ENCODE results near the gene TMEM74B.

Gene TMEM74B

GRCh38 chr20:1191299-1191698 is 6.5 kb upstream of the TMEM74B start:
- Mint-ChIP-seq H3K27me3 (peaks cover 14% of the 10 kb centered on the region), H3K4me3 (no peak overlapping the region), H3K27ac (no peak overlapping the region), H3K4me1 (no peaks in the 10 kb centered on the region), H3K9me3 (peaks cover 0 to 1% of the 10 kb centered on the region in 2 donors)
- DNase-seq (no peak), ATAC-seq (no peak)

GRCh38 chr20:1190847-1191246 is 6.1 kb upstream of the TMEM74B start:
- H3K27ac Mint-ChIP-seq, result no peak overlapping the region
- peaks cover 4% of the 10 kb centered on the region for H3K4me1 Mint-ChIP-seq
- peaks cover 18% of the 10 kb centered on the region for H3K27me3 Mint-ChIP-seq
- no peaks in the 10 kb centered on the region for H3K9me3 Mint-ChIP-seq
- no peak overlapping the region for H3K4me3 Mint-ChIP-seq
- ATAC-seq (no peak), DNase-seq (no peak)

- Mint-ChIP-seq H3K4me1 (peaks cover 6% of the 10 kb centered on the region), H3K4me3 (no peak overlapping the region), H3K27me3 (peaks cover 20% of the 10 kb centered on the region), H3K9me3 (no peaks in the 10 kb centered on the region), H3K27ac (no peak overlapping the region)
- no peak for DNase-seq
- ATAC-seq, result no peak
Observed at GRCh38 chr20:1189827-1190226, 5.0 kb upstream of the TMEM74B start.

GRCh38 chr20:1188347-1188746 is 3.6 kb upstream of the TMEM74B start:
- no peaks in the 10 kb centered on the region for H3K9me3 Mint-ChIP-seq
- no peak overlapping the region for H3K27ac Mint-ChIP-seq
- DNase-seq (no peak), ATAC-seq (no peak)
- peaks cover 14% of the 10 kb centered on the region for H3K4me1 Mint-ChIP-seq
- H3K4me3 Mint-ChIP-seq, result no peak overlapping the region
- H3K27me3 Mint-ChIP-seq, result peaks cover 35% of the 10 kb centered on the region

- peaks cover 14% of the 10 kb centered on the region for H3K4me1 Mint-ChIP-seq
- ATAC-seq, result no peak
- H3K4me3 Mint-ChIP-seq, result no peak overlapping the region
- no peaks in the 10 kb centered on the region for H3K9me3 Mint-ChIP-seq
- DNase-seq, result no peak
- H3K27ac Mint-ChIP-seq, result no peak overlapping the region
- peaks cover 41% of the 10 kb centered on the region for H3K27me3 Mint-ChIP-seq
Observed at GRCh38 chr20:1187605-1188171, 2.9 kb upstream of the TMEM74B start.

- no peak for ATAC-seq
- H3K4me3 Mint-ChIP-seq, result no peak overlapping the region
- H3K27me3 Mint-ChIP-seq, result peaks cover 50% of the 10 kb centered on the region
Observed at GRCh38 chr20:1186367-1186991, 1.7 kb upstream of the TMEM74B start.

GRCh38 chr20:1185790-1186334 is 1.1 kb upstream of the TMEM74B start:
- no peaks in the 10 kb centered on the region for H3K9me3 Mint-ChIP-seq
- peaks cover 14% of the 10 kb centered on the region for H3K4me1 Mint-ChIP-seq
- H3K4me3 Mint-ChIP-seq, result peak overlapping the region; percentile 69 to 73
- peak; percentile 76 for ATAC-seq
- peaks cover 50% of the 10 kb centered on the region for H3K27me3 Mint-ChIP-seq
- H3K27ac Mint-ChIP-seq, result peak overlapping the region in 1 of 2 donors; percentile 35
- peak; percentile 61 to 67 for DNase-seq

More at GRCh38 chr20:1186367-1186991, 1.7 kb upstream of the TMEM74B start:
- Mint-ChIP-seq H3K9me3 (no peaks in the 10 kb centered on the region), H3K27ac (no peak overlapping the region), H3K4me1 (peaks cover 14% of the 10 kb centered on the region)
- no peak for DNase-seq

GRCh38 chr20:1185316-1185741 is 548 bp upstream of the TMEM74B start:
- DNase-seq, result no peak
- Mint-ChIP-seq H3K27ac (no peak overlapping the region), H3K9me3 (no peaks in the 10 kb centered on the region), H3K4me3 (peak overlapping the region in 1 of 2 donors; percentile 43), H3K4me1 (peaks cover 14% of the 10 kb centered on the region), H3K27me3 (peaks cover 47% of the 10 kb centered on the region)
- peak; percentile 58 for ATAC-seq

GRCh38 chr20:1184260-1184637 is 532 bp downstream of the TMEM74B start:
- DNase-seq, result no peak

GRCh38 chr20:1183153-1183552 is 1.6 kb downstream of the TMEM74B start:
- H3K27me3 Mint-ChIP-seq, result peaks cover 38% of the 10 kb centered on the region

More at GRCh38 chr20:1184260-1184637, 532 bp downstream of the TMEM74B start:
- no peak for ATAC-seq
- Mint-ChIP-seq H3K27ac (no peak overlapping the region), H3K27me3 (peaks cover 38% of the 10 kb centered on the region), H3K4me1 (peaks cover 14% of the 10 kb centered on the region), H3K9me3 (no peaks in the 10 kb centered on the region), H3K4me3 (peak overlapping the region; percentile 34 to 61)

GRCh38 chr20:1182106-1182505 is 2.7 kb downstream of the TMEM74B start:
- ATAC-seq (no peak), DNase-seq (no peak)
- Mint-ChIP-seq H3K4me1 (peaks cover 14% of the 10 kb centered on the region), H3K27ac (no peak overlapping the region), H3K4me3 (no peak overlapping the region), H3K27me3 (peaks cover 38% of the 10 kb centered on the region), H3K9me3 (no peaks in the 10 kb centered on the region)

More at GRCh38 chr20:1183153-1183552, 1.6 kb downstream of the TMEM74B start:
- Mint-ChIP-seq H3K27ac (no peak overlapping the region), H3K4me1 (peaks cover 14% of the 10 kb centered on the region), H3K9me3 (no peaks in the 10 kb centered on the region), H3K4me3 (no peak overlapping the region)
- no peak for DNase-seq
- no peak for ATAC-seq

GRCh38 chr20:1180949-1181348 is 3.8 kb downstream of the TMEM74B start:
- ATAC-seq, result no peak
- Mint-ChIP-seq H3K4me1 (peaks cover 11% of the 10 kb centered on the region), H3K27me3 (peaks cover 33% of the 10 kb centered on the region), H3K27ac (no peak overlapping the region), H3K9me3 (no peaks in the 10 kb centered on the region), H3K4me3 (no peak overlapping the region)
- no peak for DNase-seq

- no peak for DNase-seq
- Mint-ChIP-seq H3K4me1 (no peaks in the 10 kb centered on the region), H3K27ac (no peak overlapping the region), H3K9me3 (no peaks in the 10 kb centered on the region), H3K4me3 (no peak overlapping the region), H3K27me3 (peaks cover 18% of the 10 kb centered on the region)
- ATAC-seq, result no peak
Observed at GRCh38 chr20:1178623-1179022, 6.2 kb downstream of the TMEM74B start.

GRCh38 chr20:1178103-1178502 is 6.7 kb downstream of the TMEM74B start:
- Mint-ChIP-seq H3K4me1 (no peaks in the 10 kb centered on the region), H3K4me3 (no peak overlapping the region), H3K9me3 (no peaks in the 10 kb centered on the region), H3K27ac (no peak overlapping the region), H3K27me3 (peaks cover 13% of the 10 kb centered on the region)
- no peak for ATAC-seq
- no peak for DNase-seq

- H3K9me3 Mint-ChIP-seq, result no peaks in the 10 kb centered on the region
- H3K4me1 Mint-ChIP-seq, result no peaks in the 10 kb centered on the region
- peaks cover 9% of the 10 kb centered on the region for H3K27me3 Mint-ChIP-seq
- H3K4me3 Mint-ChIP-seq, result no peak overlapping the region
- ATAC-seq, result no peak
- no peak for DNase-seq
- no peak overlapping the region for H3K27ac Mint-ChIP-seq
Observed at GRCh38 chr20:1177680-1178079, 7.1 kb downstream of the TMEM74B start.

- Mint-ChIP-seq H3K4me3 (no peak overlapping the region), H3K4me1 (no peaks in the 10 kb centered on the region), H3K27ac (peak overlapping the region in 1 of 2 donors; percentile 21), H3K9me3 (no peaks in the 10 kb centered on the region), H3K27me3 (no peaks in the 10 kb centered on the region)
- no peak for DNase-seq
- no peak for ATAC-seq
Observed at GRCh38 chr20:1174787-1175186, 10.0 kb downstream of the TMEM74B start.

Data from stimulated activated naive CD8-positive, alpha-beta T cell treated with anti-CD3 and anti-CD28 coated beads, Interleukin-15, amount 100 ng/mL, for 72 hours (primary cell).